ENCODE measurements around the gene ZNF436. TPM values are rescaled to one million over a fixed set of nuclear protein-coding genes. Genes with fewer than 3 reads are reported as not detected.

ZNF436 gene
- total RNA-seq, 4 donors from 2014 or later = 18.9 to 26.6 (median 22.2) TPM

GRCh38 chr1:23397908-23398307 is 28.3 kb upstream of the ZNF436 start:
- no peak for TF ChIP-seq CTCF (IDR thresholded peaks at IDR 0.05; ENCODE audit: low read depth)

- no peak for TF ChIP-seq CTCF (IDR thresholded peaks at IDR 0.05; ENCODE audit: low read depth)
These were observed 26.7 kb upstream of the ZNF436 start for GRCh38 chr1:23396380-23396779.

- TF ChIP-seq CTCF (IDR thresholded peaks at IDR 0.05; ENCODE audit: low read depth) = no peak
These were observed 26.2 kb upstream of the ZNF436 start for GRCh38 chr1:23395849-23396248.

- no peak for TF ChIP-seq CTCF (IDR thresholded peaks at IDR 0.05; ENCODE audit: low read depth)
These were observed 25.6 kb upstream of the ZNF436 start for GRCh38 chr1:23395154-23395724.

GRCh38 chr1:23394684-23395083 is 25.0 kb upstream of the ZNF436 start:
- TF ChIP-seq CTCF (IDR thresholded peaks at IDR 0.05; ENCODE audit: low read depth) = no peak

- no peak for TF ChIP-seq CTCF (IDR thresholded peaks at IDR 0.05; ENCODE audit: low read depth)
These were observed 24.5 kb upstream of the ZNF436 start for GRCh38 chr1:23394181-23394580.

GRCh38 chr1:23393706-23394105 is 24.1 kb upstream of the ZNF436 start:
- no peak for TF ChIP-seq CTCF (IDR thresholded peaks at IDR 0.05; ENCODE audit: low read depth)

Data from subcutaneous adipose tissue (tissue), 4 donors.